Lower lobe of right lung (tissue), 2 donors: ENCODE data around the gene RAC3. TPM values are rescaled to one million over a fixed set of nuclear protein-coding genes. Genes with fewer than 3 reads are reported as not detected.

ENCODE experiments used
- ATAC-seq, 2 donors: fragments of 200-7000 bp; cut with Tn5 transposase; one replicate each; pipeline ENCODE4 v1.9.1; 2020 to 2022; ENCODE audit warnings: mild to moderate bottlenecking in 2 of 2, moderate library complexity in 2 of 2
- DNase-seq: peaks from one replicate; pipeline ENCODE4 v3.0.0-alpha.2; 2020
- H3K27ac ChIP-seq: fragments of 200-600 bp; one replicate; pipeline ENCODE4 v1.8.0; 2022
- H3K27me3 ChIP-seq: fragments of 200-600 bp; one replicate; pipeline ENCODE4 v1.8.0; 2022; ENCODE audit warnings: low read depth
- H3K36me3 ChIP-seq: fragments of 200-600 bp; one replicate; pipeline ENCODE4 v1.8.0; 2022; ENCODE audit warnings: mild to moderate bottlenecking
- H3K4me1 ChIP-seq: fragments of 200-600 bp; one replicate; pipeline ENCODE4 v1.8.0; 2022
- H3K4me3 ChIP-seq: fragments of 200-600 bp; one replicate; pipeline ENCODE4 v1.8.0; 2022; ENCODE audit warnings: mild to moderate bottlenecking
- H3K9me3 ChIP-seq: fragments of 200-600 bp; one replicate; pipeline ENCODE4 v1.8.0; 2022
- intact Hi-C: fragments of 100-400 bp; cut with DNase I; formaldehyde crosslinking; loops from one replicate; pipeline ENCODE4 v1.11.0; 2022
- total RNA-seq: library from RNA; stranded (reverse); fragmentation: NEBNext Ultra II Directional; extraction: Animal tissue kit (Norgen Biotek cat#: 25700); gene quantifications from one replicate; pipeline ENCODE4 v1.2.1, GENCODE V29; 2021
- TF ChIP-seq, protein P1 (sequence below): fragments of 200-600 bp; IDR thresholded peaks from one replicate; pipeline ENCODE4 v1.8.0; 2022; ENCODE audit warnings: antibody characterized with exemption, mild to moderate bottlenecking
- donor health status: DM: no; HTN: yes; CAD: no; lungs with severe emphysema.

The RAC3 gene
- total RNA-seq, 1 donor from 2014 or later = 2.8 TPM

DNA sequence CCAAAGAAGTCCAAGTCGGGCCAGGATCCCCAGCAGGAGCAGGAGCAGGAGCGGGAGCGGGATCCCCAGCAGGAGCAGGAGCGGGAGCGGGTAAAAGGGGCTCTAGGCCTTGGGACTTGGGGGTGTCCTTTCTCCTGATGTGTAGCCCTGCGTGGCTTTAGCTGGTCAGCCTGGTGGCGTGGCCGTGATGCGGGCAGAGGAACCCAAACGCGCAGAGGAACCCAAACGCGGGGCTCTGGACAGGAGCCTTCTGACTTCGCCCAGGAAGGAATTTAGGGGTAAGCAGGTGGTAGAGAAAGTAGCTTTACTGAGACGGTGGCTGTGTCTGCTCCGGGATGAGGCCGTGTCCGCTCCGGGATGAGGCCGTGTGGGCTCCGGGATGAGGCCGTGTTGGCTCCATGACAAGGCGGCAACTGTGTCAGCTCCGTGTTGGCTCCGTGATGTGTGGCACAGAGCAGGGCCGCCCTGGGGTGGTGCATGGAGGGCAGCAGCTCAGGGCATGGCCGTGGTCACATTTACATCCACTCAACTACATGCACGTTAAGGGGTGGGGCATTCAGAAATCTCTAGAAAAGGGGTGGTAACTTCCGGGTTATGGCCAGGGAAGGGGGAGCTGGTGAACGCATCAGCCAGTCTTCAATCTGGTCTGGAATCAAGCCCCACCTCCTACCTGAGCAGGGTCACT is 34.6 kb upstream of the RAC3 start:
- TF ChIP-seq, protein P1, sequence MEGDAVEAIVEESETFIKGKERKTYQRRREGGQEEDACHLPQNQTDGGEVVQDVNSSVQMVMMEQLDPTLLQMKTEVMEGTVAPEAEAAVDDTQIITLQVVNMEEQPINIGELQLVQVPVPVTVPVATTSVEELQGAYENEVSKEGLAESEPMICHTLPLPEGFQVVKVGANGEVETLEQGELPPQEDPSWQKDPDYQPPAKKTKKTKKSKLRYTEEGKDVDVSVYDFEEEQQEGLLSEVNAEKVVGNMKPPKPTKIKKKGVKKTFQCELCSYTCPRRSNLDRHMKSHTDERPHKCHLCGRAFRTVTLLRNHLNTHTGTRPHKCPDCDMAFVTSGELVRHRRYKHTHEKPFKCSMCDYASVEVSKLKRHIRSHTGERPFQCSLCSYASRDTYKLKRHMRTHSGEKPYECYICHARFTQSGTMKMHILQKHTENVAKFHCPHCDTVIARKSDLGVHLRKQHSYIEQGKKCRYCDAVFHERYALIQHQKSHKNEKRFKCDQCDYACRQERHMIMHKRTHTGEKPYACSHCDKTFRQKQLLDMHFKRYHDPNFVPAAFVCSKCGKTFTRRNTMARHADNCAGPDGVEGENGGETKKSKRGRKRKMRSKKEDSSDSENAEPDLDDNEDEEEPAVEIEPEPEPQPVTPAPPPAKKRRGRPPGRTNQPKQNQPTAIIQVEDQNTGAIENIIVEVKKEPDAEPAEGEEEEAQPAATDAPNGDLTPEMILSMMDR = no peak
- Histone ChIP-seq H3K27ac (no peak overlapping the region), H3K27me3 (no peaks in the 10 kb centered on the region), H3K9me3 (no peaks in the 10 kb centered on the region), H3K4me3 (no peak overlapping the region), H3K36me3 (peaks cover 7% of the 10 kb centered on the region), H3K4me1 (peaks cover 35% of the 10 kb centered on the region)
- DNase-seq = no peak
- intact Hi-C loops = no loop called here
- ATAC-seq = no peak

DNA sequence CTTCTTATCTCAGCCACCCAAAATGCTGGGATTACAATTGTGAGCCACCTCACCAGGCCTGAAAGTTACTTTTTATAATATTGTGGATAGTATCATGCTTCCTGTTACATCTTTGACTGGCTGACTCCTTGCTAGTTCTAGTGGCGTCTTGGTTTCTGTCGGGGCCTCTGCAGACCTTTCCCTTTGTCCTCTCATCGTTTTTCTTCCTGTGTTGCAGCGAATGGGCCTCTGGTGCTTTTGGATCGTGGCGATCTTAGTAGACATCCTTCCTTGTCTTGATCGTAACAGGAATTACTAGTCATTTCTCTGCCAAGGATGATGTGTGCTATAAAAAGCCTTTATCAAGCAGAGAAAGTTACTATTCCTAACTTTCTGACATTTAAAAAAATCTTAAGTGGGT is 33.3 kb upstream of the RAC3 start:
- H3K27me3 ChIP-seq = no peaks in the 10 kb centered on the region
- DNase-seq (no peak), ATAC-seq (no peak)
- peaks cover 27% of the 10 kb centered on the region for H3K4me1 ChIP-seq
- H3K27ac ChIP-seq = no peak overlapping the region
- no peaks in the 10 kb centered on the region for H3K9me3 ChIP-seq
- peaks cover 7% of the 10 kb centered on the region for H3K36me3 ChIP-seq
- TF ChIP-seq, protein P1 = no peak
- intact Hi-C loops = no loop called here
- no peak overlapping the region for H3K4me3 ChIP-seq

DNA sequence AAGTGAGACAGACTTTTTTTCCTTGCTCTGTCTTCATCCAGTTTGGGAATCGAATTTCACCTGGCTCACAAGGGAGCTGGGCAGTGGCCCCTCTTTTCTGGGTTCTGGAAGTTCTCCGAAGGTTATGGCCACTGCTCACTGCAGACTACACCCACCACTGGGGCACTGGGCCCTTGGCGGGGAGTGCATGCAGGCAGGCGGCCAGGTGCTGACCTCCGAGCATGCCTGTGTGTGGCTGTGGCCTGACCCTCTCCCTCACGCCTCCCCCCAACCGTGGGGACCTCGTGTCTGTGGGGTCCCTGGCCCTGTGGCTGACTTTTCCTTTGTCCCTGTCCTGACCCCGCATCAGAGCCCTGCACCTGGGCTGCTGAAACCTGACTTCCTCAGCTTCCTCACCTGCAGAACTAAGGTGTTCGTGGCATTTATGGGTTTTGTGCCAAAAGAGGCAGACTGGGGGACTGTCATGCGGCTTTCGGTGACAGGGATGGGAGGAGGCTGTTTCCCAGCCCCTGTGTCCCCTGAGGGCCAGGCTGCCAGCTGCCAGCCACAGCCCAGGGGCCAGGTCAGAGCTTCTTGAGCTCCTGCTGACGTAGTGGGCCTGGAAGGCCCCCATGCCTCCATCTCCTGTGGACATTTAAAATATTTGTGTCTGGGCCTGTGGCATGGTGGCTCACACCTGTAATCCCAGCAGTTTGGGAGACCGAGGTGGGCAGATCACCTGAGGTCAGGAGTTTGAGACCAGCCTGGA is 32.6 kb upstream of the RAC3 start:
- no peak for DNase-seq
- H3K9me3 ChIP-seq = no peaks in the 10 kb centered on the region
- ATAC-seq = no peak
- H3K4me3 ChIP-seq = no peak overlapping the region
- H3K4me1 ChIP-seq = peaks cover 26% of the 10 kb centered on the region
- H3K27ac ChIP-seq = no peak overlapping the region
- TF ChIP-seq, protein P1 = no peak
- intact Hi-C loops = no loop called here
- H3K36me3 ChIP-seq = peaks cover 7% of the 10 kb centered on the region
- no peaks in the 10 kb centered on the region for H3K27me3 ChIP-seq

DNA sequence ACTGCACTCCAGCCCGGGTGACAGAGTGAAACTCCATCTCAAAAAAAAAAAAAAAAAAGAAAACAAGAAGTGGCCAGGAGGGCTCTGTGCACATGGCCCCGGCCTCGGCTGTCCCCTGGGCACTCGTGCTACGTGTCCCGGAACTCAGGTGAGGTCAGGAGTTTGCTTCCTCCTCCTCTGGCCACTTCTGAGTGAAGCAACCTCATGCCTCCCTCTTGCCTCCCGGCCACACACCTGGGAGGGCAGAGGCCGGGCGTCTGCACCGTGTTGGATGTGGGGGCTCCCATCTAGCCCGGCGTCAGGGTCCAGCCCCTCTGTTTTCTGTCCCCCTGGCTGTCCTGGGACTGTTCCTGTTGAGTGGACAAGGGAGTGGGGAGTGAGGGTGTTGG is 31.9 kb upstream of the RAC3 start:
- intact Hi-C loops = no loop called here
- H3K4me3 ChIP-seq = no peak overlapping the region
- DNase-seq (peak; percentile 78), ATAC-seq (peak; percentile 78 to 82)
- TF ChIP-seq, protein P1 = no peak
- no peak overlapping the region for H3K27ac ChIP-seq
- H3K9me3 ChIP-seq = no peaks in the 10 kb centered on the region
- H3K36me3 ChIP-seq = peaks cover 7% of the 10 kb centered on the region
- H3K4me1 ChIP-seq = peaks cover 23% of the 10 kb centered on the region
- no peaks in the 10 kb centered on the region for H3K27me3 ChIP-seq

DNA sequence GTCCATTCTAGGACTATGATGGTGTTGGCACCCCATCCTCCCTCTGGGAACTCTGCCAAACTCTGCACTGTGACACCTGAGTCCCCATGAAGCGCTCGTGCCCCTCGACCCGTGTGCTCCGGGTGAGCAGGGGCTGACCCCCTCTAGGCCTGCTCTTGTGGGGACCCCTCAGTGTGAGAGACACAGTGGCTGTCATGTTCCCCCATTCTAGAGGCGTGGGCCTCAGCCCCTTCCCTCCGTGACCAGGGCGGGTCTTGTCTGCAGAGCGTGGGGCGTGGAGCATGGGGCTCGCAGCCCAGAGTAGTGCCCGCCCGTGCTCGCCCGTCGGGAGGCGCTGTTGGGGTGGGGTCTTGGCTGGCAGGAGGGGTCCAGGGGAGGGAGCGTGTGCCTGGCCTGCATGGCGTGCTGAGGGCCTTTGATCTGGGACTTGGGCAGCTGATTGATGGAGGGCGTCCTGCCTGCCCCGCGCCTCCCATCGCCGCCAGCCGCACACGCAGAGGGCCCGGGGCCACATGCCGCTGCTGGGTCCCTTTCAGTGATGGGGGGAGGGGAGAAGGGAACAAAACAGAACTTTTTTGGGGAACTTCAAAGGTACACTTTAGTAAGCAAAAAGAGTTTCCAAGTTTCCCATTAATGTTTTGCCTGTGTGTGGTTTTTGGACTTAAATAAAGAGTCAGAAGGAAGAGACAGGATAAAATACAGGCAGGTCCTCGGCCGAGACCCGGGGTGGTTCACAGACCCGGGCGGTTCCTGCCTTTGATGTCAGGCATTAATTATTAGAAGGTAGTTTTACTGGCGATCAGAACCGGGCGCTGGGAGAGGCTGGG is 31.3 kb upstream of the RAC3 start:
- Histone ChIP-seq H3K9me3 (no peaks in the 10 kb centered on the region), H3K4me1 (peaks cover 17% of the 10 kb centered on the region), H3K36me3 (peaks cover 7% of the 10 kb centered on the region), H3K27me3 (no peaks in the 10 kb centered on the region), H3K4me3 (no peak overlapping the region), H3K27ac (no peak overlapping the region)
- ATAC-seq (peak; percentile 12 to 19), DNase-seq (no peak)
- TF ChIP-seq, protein P1 = no peak
- intact Hi-C loops = no loop called here
